GM23248 (cell line): Measurements from ENCODE around the gene TLR1. TPM values are rescaled to one million over a fixed set of nuclear protein-coding genes. Genes with fewer than 3 reads are reported as not detected.

Experiments
- DNase-seq: peaks from one replicate; pipeline ENCODE4 v3.0.0-alpha.2; 2015
- H2AFZ ChIP-seq: fragments of 200-600 bp; sonication (generic); 2 replicates; pipeline ENCODE4 v1.6.1; 2016; ENCODE audit warnings: antibody characterized with exemption
- H3F3A ChIP-seq: fragments of 200-600 bp; sonication (generic); 2 replicates; pipeline ENCODE4 v1.6.1; 2016; ENCODE audit warnings: mild to moderate bottlenecking, antibody characterized with exemption, mixed run types; ENCODE audit not compliant: insufficient read depth
- H3K27ac ChIP-seq: fragments of 200-600 bp; sonication (generic); 2 replicates; pipeline ENCODE4 v1.5.1; 2016; ENCODE audit warnings: mild to moderate bottlenecking
- H3K27me3 ChIP-seq: fragments of 200-600 bp; sonication (generic); replicated peaks from 2 replicates; pipeline ENCODE4 v1.6.1; 2016; ENCODE audit warnings: mild to moderate bottlenecking; ENCODE audit not compliant: insufficient read depth
- H3K36me3 ChIP-seq: fragments of 200-600 bp; sonication (generic); 2 replicates; pipeline ENCODE4 v1.6.1; 2016; ENCODE audit warnings: low read depth, mild to moderate bottlenecking
- H3K4me1 ChIP-seq: fragments of 200-600 bp; sonication (generic); 2 replicates; pipeline ENCODE4 v1.6.1; 2016; ENCODE audit warnings: mild to moderate bottlenecking; ENCODE audit not compliant: insufficient read depth
- H3K4me2 ChIP-seq: fragments of 200-600 bp; sonication (generic); one replicate; pipeline ENCODE4 v1.6.1; 2016; ENCODE audit warnings: mild to moderate bottlenecking; ENCODE audit not compliant: unreplicated experiment
- H3K4me3 ChIP-seq: fragments of 200-600 bp; sonication (generic); 2 replicates; pipeline ENCODE4 v1.5.1; 2016; ENCODE audit warnings: mild to moderate bottlenecking
- H3K79me2 ChIP-seq: fragments of 200-600 bp; sonication (generic); 2 replicates; pipeline ENCODE4 v1.6.1; 2016; ENCODE audit warnings: mild to moderate bottlenecking; ENCODE audit not compliant: insufficient read depth
- H3K9ac ChIP-seq: fragments of 200-600 bp; sonication (generic); 2 replicates; pipeline ENCODE4 v1.6.1; 2016; ENCODE audit warnings: mild to moderate bottlenecking
- H3K9me2 ChIP-seq: fragments of 200-600 bp; sonication (generic); 2 replicates; pipeline ENCODE4 v1.6.1; 2016; ENCODE audit warnings: mixed run types, mild to moderate bottlenecking, moderate library complexity; ENCODE audit not compliant: insufficient read depth
- H3K9me3 ChIP-seq: fragments of 200-600 bp; sonication (generic); one replicate; pipeline ENCODE4 v1.6.1; 2017; ENCODE audit warnings: low read depth
- H4K20me1 ChIP-seq: fragments of 200-600 bp; sonication (generic); 2 replicates; pipeline ENCODE4 v1.6.0; 2016; ENCODE audit not compliant: insufficient read depth
- EZH2 ChIP-seq: fragments of 200-600 bp; sonication (generic); IDR thresholded peaks from 2 replicates; pipeline ENCODE4 v1.6.1; 2018; ENCODE audit warnings: antibody characterized with exemption, mild to moderate bottlenecking; ENCODE audit not compliant: insufficient read depth, poor library complexity, severe bottlenecking
- EZH2phosphoT487 ChIP-seq: fragments of 200-600 bp; sonication (generic); IDR thresholded peaks from 2 replicates; pipeline ENCODE4 v1.6.1; 2018; ENCODE audit warnings: antibody characterized with exemption, moderate library complexity, mild to moderate bottlenecking, low read depth; ENCODE audit not compliant: insufficient read depth
- WGBS, 2 experiments: methylation state at CpG; one replicate each; pipeline ENCODE4 v1.1.6; 2015 to 2017; ENCODE audit warnings: low lambda C conversion rate in 2 of 2, low coverage in 1 of 2; ENCODE audit errors: missing lambda C conversion rate in 2 of 2; 5-methylcytosine and 5-hydroxymethylcytosine counted together
- in situ Hi-C: fragments of 300-500 bp; cut with MboI; formaldehyde crosslinking; loops from 2 replicates; pipeline ENCODE4 v1.15.0; 2020
- polyA plus RNA-seq: library from polyadenylated mRNA; unstranded; fragments of >200 nt; fragmentation: Nextera tagmentation; extraction: Ambion mirVana; gene quantifications from 2 replicates; pipeline ENCODE4 v1.2.1, GENCODE V29; 2016
- total RNA-seq: library from RNA; depleted of rRNA; stranded (reverse); fragments of >200 nt; shearing (Covaris generic); gene quantifications from 2 replicates; pipeline ENCODE4 v1.2.3, GENCODE V29; 2014

Gene TLR1
- total and polyA plus RNA-seq, 2 experiments from 2014 or later: 0.11 TPM; not detected in 1

GRCh38 chr4:38762560-38762959, 42.0 kb downstream of the TLR1 start:
- no peak overlapping the region for H3K4me2 ChIP-seq
- in situ Hi-C loops: no loop called here
- H2AFZ ChIP-seq: no peak overlapping the region
- no peak for TF ChIP-seq EZH2phosphoT487
- no peak for TF ChIP-seq EZH2
- no peak overlapping the region for H3K27ac ChIP-seq
- H3K79me2 ChIP-seq: no peaks in the 10 kb centered on the region
- 0 out of 2 replicates have a peak, but pooled peaks cover 4% of the 10 kb centered on the region for H3K27me3 ChIP-seq
- DNase-seq: no peak
- no peak overlapping the region for H3K4me3 ChIP-seq
- no peaks in the 10 kb centered on the region for H3K4me1 ChIP-seq
- H3K9ac ChIP-seq: no peak overlapping the region
- 73 to 76% methylated on average over 13 to 14 of the region's 14 CpGs for WGBS, 2 experiments
- no peaks in the 10 kb centered on the region for H3K9me3 ChIP-seq
- no peaks in the 10 kb centered on the region for H3K9me2 ChIP-seq
- no peaks in the 10 kb centered on the region for H3K36me3 ChIP-seq
- no peaks in the 10 kb centered on the region for H4K20me1 ChIP-seq
- no peaks in the 10 kb centered on the region for H3F3A ChIP-seq

- Histone ChIP-seq H3F3A (no peaks in the 10 kb centered on the region), H3K4me1 (no peaks in the 10 kb centered on the region), H3K79me2 (no peaks in the 10 kb centered on the region), H3K27ac (no peak overlapping the region), H3K27me3 (0 out of 2 replicates have a peak, but pooled peaks cover 4% of the 10 kb centered on the region), H3K4me2 (no peak overlapping the region), H2AFZ (no peak overlapping the region), H3K36me3 (no peaks in the 10 kb centered on the region), H3K9me3 (no peaks in the 10 kb centered on the region), H3K4me3 (no peak overlapping the region), H3K9ac (no peak overlapping the region), H3K9me2 (no peaks in the 10 kb centered on the region), H4K20me1 (no peaks in the 10 kb centered on the region)
- no peak for TF ChIP-seq EZH2
- no peak for TF ChIP-seq EZH2phosphoT487
- WGBS, 2 experiments: 95 to 98% methylated on average over 1 of the region's 1 CpG
- in situ Hi-C loops: no loop called here
- no peak for DNase-seq
These were observed 44.8 kb downstream of the TLR1 start for GRCh38 chr4:38759790-38760122.

- no peaks in the 10 kb centered on the region for H4K20me1 ChIP-seq
These were observed 45.3 kb downstream of the TLR1 start for GRCh38 chr4:38759113-38759789.

GRCh38 chr4:38757945-38758600, 46.5 kb downstream of the TLR1 start:
- WGBS, 2 experiments: 76 to 78% methylated on average over 6 of the region's 6 CpGs
- H3K27ac ChIP-seq: no peak overlapping the region
- H3K9ac ChIP-seq: no peak overlapping the region
- 0 out of 2 replicates have a peak, but pooled peaks cover 4% of the 10 kb centered on the region for H3K27me3 ChIP-seq
- TF ChIP-seq EZH2phosphoT487 (no peak), EZH2 (no peak)
- no peaks in the 10 kb centered on the region for H3K9me3 ChIP-seq
- H2AFZ ChIP-seq: no peak overlapping the region
- in situ Hi-C loops: no loop called here
- H3K79me2 ChIP-seq: no peaks in the 10 kb centered on the region
- no peak for DNase-seq
- no peak overlapping the region for H3K4me2 ChIP-seq
- H3K4me1 ChIP-seq: peaks cover 5% of the 10 kb centered on the region
- peaks cover 5% of the 10 kb centered on the region; the same call in 1 of the 2 replicates for H3F3A ChIP-seq
- no peaks in the 10 kb centered on the region for H3K9me2 ChIP-seq
- no peaks in the 10 kb centered on the region for H3K36me3 ChIP-seq
- H4K20me1 ChIP-seq: no peaks in the 10 kb centered on the region
- H3K4me3 ChIP-seq: no peak overlapping the region

More at GRCh38 chr4:38759113-38759789, 45.3 kb downstream of the TLR1 start:
- H2AFZ ChIP-seq: peak overlapping the region; percentile 61
- H3K9ac ChIP-seq: 0 out of 2 replicates have a peak overlapping the region, but pooled peaks have one; percentile 8
- H3K27ac ChIP-seq: no peak overlapping the region
- H3K36me3 ChIP-seq: no peaks in the 10 kb centered on the region
- H3K9me2 ChIP-seq: no peaks in the 10 kb centered on the region
- H3K4me2 ChIP-seq: no peak overlapping the region
- H3K9me3 ChIP-seq: no peaks in the 10 kb centered on the region
- H3K4me3 ChIP-seq: no peak overlapping the region
- H3K27me3 ChIP-seq: 0 out of 2 replicates have a peak, but pooled peaks cover 4% of the 10 kb centered on the region
- 11 to 15% methylated on average over 8 of the region's 8 CpGs for WGBS, 2 experiments
- in situ Hi-C loops: no loop called here
- DNase-seq: peak; percentile 68
- no peaks in the 10 kb centered on the region for H3K79me2 ChIP-seq
- TF ChIP-seq EZH2phosphoT487 (no peak), EZH2 (no peak)
- H3K4me1 ChIP-seq: no peaks in the 10 kb centered on the region
- H3F3A ChIP-seq: no peaks in the 10 kb centered on the region
